NCI-H460 (cell line): ENCODE data around the gene VPS37B. TPM values are rescaled to one million over a fixed set of nuclear protein-coding genes. Genes with fewer than 3 reads are reported as not detected.
"Not testable (repeated sequence)": the region's sequence is repeated elsewhere in the genome, so short reads cannot be mapped to it uniquely, and the experiment has no call there.

Experiments used
- DNase-seq: peaks from one replicate; pipeline ENCODE4 v3.0.0-alpha.2; 2016; ENCODE audit warnings: low read depth; ENCODE audit errors: extremely low read depth
- total RNA-seq: library from RNA; depleted of rRNA; stranded (reverse); fragments of >200 nt; shearing (Covaris generic); gene quantifications from 2 replicates; pipeline ENCODE4 v1.2.3, GENCODE V29; 2014

The VPS37B gene
- total RNA-seq, 1 experiment from 2014 or later = 15.8 TPM

GRCh38 chr12:122909442-122910288, 13.7 kb upstream of the VPS37B start:
- DNase-seq = no peak

- DNase-seq = no peak
These were observed 13.0 kb upstream of the VPS37B start for GRCh38 chr12:122908915-122909314.

DNA sequence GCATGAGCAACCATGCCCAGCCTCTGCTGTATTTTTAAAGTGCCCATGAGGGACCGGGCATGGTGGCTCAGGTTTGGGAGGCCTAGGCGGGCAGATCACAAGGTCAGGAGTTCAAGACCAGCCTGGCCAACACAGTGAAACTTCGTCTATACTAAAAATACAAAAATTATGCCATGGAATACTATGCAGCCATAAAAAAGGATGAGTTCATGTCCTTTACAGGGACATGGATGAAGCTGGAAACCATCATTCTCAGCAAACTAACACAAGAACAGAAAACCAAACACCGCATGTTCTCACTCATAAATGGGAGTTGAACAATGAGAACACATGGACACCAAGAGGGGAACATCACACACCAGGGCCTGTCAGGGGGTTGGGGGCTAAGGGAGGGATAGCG, 9.3 kb upstream of the VPS37B start:
- DNase-seq = not testable (repeated sequence)

- no peak for DNase-seq
These were observed 7.7 kb upstream of the VPS37B start for GRCh38 chr12:122903693-122904034.

DNA sequence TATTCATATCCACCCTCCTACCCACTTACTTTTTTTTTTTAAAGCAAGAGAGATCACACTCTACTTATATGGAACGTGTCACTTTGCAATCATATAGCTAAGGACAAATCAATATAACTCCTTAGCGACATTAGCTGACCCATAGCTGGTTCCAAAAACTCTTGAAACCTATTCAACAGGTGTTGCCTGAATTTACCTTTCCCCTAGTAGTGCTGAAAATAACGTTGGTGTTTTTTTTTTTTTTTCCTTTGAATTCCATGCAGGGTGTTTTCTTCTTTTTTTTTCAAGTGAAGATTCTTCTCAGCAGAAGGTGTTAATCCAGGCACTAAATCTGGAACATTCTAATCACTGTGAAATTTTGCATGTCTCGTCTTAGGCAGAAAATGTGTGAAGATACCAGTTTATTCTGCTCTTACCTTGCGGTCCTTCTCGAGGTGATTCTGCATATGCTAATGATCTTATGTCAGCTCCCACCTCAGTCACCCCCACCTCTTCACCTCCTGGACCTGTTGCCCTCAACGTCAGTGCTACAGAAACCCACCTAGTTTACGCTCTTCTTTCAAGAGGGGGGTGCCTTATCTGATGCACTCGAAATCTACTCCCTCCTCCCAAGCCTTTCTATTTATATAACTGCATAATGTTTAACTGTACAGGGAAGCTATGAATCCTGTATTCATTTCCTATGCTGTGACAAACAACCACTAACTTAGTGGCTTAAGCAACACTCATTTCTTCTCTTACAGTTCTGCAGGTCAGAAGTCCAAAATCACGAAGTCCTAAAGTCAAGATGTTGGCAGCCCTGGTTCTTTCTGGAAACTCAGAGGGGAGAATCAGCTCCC, 7.1 kb upstream of the VPS37B start:
- DNase-seq = no peak

DNA sequence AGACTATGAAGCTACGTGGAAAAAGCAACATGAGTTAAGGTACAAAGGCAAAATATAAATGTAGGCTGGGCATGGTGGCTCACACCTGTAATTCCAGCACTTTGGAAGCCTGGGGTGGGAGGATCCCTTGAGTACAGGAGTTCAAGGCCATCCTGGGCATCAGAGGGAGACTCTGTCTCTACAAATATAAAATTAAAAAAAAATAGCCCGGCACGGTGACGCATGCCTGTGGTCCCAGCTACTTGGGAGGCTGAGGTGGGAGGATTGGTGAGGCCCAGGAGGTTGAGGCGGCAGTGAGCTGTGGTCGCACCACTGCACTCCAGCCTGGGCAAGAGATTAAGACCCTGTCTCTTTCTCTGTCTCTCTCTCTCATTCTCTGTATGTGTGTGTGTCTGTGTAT, 4.0 kb upstream of the VPS37B start:
- no peak for DNase-seq

GRCh38 chr12:122896662-122897061, 738 bp upstream of the VPS37B start:
- no peak for DNase-seq

GRCh38 chr12:122895320-122895703, 612 bp downstream of the VPS37B start:
- DNase-seq = no peak

DNA sequence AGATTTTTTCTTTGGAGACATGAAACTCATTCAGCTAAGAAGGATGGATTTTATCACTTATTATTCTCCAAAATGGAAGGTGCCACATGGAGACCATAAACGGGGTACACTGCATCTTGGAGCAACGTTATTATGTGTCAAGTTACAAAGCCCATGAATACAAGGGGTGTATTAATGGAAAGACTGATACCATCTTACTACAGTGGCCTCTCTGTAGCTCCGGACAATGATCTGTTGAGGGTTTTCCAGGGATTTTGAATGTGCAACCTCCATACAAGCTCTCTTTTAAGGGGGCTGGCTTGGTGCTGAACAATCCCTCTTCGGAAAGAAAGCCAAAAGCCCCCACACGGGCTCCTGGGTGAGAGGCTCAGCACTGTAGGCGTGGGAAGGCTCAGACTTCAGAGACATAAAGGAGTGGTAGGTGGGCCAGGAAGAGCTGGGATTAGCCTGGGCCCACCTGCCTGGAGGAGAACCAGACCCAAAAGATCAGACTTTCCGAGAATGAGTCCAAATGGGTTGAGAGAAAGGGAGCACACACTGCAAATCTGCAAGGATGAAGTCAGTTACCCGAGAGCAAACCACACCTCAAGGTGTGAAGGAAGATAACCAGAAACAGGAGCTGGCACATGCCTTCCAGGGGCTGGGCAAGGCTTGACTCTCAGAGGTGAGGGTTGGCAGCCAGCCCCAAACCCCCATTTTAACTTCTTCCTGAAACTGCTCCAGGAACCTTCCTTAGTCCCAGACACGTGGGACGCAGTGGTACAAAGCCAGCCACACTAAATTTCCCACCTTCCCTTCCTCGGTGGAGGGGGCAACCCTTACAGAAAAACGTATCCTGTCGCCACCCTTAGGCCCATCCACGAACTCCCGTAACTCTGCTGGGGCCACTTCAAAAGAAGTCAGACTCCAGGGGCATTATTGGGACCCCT, 1.5 kb downstream of the VPS37B start:
- DNase-seq = no peak

DNA sequence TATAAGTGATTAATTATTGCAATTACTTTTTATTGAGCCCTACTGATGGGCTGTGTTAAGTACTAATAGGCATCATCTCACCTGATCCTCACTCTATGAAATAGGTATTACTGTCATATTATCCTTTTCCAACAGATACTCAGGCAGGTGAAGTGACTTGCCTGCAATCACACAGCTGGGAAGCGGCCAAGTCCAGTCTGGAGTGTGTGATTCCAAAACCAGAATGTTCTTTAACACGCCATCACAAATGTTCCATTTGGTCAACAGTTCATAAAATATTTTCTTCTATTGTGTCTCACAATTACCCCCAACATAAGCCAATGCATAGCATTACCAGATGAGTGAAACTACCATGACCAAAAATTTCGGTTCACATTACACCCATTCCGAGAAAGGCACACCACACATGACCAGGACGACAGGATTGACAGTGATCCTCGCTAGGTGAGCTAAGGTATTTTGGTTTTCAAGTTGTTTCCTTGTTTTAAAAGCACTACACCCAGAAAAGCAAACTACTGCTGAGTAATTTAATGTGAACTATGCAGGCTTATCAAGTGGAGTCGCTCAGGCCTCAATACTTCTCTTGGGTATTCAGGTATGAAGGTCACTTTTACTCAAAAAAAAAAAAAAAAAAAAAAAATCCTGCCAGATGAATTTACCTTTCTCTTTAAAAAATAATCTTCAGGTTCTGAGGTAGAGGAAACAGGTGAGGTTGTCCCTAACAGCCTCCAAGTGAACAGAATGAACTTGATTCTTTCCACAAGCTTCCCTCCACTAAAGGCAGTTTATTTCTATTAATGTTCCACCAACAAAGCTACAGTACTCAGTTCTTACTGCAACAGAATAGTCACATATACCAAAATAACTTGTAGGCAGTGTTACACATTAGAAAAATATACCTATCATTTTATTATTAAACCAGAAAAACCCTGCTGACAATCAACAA, 2.4 kb downstream of the VPS37B start:
- DNase-seq = no peak

GRCh38 chr12:122892724-122893123, 3.2 kb downstream of the VPS37B start:
- not testable (repeated sequence) for DNase-seq

DNA sequence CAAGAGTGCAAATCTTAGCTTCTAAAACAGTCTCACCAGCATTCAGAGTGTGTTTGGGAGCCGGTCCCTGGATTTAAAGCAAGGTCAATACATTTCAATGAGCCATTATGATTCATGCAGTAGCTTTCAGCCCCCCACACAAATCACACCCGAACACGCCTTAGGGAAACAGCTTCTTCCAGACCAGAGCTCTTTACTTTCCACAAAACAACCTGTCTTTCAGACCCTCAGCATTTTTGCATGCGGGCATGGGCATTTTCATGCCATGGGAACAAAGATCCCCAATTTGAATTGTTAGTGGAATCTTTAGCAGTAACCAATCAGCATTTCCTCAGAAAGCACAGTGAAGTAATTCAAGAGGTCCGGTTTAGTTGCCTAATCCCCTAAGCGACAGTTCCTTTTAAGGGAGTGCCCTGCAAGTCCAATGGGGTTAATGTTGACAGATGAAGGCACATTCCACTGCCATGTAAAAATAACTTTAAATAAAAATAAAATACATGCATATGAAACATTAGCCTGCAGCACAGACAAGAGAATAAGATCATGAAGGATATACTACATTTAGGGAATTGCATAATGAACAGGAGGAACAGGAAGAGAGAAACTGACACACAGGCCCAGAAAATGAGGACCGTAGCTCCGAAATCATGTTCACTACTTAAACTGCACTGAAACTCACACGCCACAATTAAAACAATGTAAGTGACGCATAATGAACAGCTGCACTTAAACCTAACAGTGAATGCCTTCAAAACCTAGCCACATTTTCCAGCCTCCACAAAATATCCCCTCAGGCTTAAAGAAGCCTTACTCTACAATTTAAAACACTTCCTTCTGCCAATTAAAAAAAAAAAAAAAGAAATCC, 4.0 kb downstream of the VPS37B start:
- DNase-seq = peak; percentile 25

- DNase-seq = no peak
These were observed 6.0 kb downstream of the VPS37B start for GRCh38 chr12:122889761-122890520.

DNA sequence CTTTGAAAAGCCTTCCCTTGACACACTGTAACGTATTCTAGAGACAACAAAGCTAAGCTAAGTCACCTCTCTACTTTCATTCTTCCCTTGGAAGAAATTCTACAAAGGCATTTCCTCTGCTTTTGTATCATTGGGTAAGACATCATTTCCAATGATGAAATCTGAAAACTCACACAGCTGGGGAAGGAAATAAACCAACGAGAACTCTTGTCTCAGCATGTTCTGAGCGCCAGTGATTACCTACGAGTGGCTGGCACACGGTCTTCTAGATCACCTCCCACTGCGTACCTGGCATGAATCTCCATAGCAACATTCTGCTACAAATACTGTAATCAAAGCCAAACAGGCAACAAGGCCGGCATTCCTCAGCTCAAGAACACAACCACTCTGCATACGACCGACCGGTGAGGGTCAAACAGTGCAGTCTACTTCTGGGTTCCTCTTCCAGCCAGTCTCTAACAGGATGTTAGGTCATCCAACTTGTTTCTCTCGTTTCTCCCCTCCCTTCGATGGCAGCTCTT, 7.6 kb downstream of the VPS37B start:
- no peak for DNase-seq

- no peak for DNase-seq
These were observed 8.1 kb downstream of the VPS37B start for GRCh38 chr12:122887819-122888212.

DNA sequence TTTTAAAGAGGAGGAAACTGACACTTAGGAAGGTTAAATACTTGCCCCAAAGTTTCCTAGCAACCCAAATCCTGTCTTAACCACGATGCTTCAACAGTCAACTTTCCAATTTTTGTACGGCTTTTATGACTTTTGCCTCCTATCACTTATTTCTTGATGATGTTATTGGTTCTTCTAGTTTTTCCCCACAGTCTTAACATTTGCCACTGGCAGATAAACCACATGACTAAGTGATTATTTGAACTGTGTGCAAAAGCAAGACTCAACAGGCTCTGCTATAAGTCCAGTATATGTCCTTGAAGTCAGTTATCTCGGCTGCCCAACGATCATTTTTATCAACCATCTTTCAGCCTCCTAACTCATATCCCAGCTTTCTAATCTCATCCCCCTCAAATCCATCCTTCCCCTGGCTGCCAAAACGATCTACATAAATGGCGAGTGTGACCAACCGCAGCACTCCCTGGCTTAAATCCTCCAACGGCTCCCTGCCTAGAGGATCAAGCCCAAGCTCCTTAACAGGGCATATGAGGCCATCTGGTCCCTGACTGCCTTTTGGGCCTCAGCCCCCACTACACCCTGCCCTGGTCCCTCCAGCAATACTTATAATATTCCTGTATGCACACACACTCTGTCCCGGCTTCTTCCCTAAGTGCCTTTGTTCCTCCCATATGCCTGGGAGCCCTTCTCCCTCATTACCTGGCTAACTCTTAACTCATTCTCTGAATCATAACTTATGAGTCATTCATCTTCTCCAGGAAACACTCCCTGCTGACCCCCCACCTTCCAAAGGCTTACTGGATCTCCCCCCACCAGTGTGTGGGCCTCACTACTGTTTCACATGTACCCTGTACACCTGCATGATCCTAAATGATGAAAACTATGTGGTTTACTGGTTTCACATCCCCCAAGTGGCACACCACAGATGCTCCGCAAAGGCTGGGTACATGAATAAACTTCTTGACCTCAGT, 8.8 kb downstream of the VPS37B start:
- no peak for DNase-seq

GRCh38 chr12:122886161-122886560, 9.8 kb downstream of the VPS37B start:
- no peak for DNase-seq
